ENCODE data around the gene KLF13.

The KLF13 gene

DNA sequence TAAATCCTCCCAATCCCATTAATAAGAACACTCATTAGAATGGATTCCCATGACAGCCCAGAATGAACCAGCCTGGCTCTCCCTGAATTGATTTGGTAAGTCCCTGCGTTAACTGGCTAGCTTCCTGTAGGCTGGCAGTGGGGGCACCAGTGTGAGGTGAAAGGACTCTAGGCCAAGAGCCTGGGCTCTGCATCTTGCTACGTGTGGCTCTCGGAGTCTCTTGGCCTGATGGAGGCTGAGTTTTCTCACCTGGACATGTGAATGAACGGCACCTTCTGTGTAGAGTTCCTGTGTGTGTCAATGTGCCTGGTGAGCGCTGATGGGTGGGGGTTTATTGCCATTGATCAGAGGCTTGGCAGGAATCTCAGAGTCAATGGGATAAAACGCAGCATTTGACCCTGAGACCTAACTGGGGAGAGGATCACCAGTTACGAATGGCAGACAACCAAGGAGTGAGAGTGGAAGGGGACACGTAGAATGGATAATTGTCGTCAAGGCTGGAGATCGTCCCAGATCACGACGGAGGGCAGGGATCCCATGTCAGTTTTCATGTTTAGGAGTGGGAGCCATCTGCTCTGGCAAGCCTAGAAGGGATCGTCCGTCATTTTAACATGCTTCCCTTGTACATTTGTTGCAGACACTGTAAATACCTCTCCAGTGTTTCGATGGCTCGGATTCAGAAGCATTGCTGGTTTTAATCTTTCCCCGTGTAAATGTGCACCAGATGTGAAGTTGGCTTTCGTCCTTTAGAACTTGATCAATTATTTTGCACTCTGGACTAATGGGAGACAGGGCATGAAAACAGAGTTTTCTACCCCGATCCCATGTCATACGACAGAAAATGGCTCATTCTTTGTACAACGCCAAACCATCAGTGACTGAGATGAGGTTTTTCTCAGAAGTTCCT lies 9.0 kb upstream of the KLF13 start:
- no peak for DNase-seq

DNA sequence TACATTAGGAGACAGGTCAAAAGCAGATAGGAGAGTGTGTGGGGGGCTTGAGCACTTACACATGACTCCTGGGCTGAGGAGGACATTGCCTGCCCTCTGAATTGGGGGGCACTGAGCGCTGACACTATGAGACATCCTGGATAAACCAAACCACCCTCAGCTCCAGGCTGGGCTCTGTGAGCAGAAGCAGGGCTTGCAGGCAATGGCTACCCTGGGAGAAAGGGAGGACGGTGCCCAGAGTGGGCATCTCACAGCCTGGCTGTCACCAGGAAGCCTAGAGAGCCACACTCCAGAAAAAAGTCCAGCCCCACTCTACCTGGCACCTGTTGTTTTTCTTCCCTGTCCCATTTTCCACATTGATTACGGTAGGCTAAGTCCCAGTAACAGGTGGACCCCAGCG lies 8.2 kb upstream of the KLF13 start:
- DNase-seq = no peak

DNA sequence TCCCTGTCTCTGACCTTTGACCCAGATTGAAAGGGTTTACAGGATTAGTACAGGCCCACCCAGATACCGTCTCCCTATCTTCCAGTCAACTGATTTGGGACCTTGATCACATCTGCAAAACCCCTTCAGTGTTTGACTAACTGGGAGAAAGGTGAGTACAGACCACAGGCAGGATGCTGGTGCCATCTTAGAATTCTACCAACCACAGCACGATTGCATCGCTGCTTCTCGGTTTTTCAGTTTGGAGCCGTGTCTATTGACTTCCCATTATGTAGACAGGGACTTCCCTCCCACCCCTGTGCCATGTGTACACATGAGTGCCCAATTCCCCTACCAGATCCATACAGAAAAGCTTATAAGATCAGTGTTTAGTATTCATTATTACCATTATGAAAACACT lies 6.6 kb upstream of the KLF13 start:
- DNase-seq = no peak

DNA sequence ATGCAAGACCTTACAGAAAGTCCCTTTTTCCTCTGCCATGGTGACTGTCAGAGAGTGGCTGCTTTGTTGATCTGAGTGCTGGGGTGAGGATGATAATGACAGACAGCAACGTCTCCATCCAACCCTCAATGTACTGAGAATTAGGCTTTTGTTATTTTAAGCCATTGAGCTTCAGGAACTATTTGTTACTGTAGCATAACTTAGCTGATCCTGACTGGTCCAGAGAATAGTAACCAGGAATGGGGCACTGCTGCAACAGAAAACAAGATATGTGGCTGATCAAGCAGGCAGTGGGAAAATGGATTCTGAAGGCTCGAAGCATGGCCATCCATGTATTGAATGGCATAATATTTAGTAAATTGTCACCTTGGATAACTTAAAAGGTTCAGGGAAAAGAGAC lies 5.2 kb upstream of the KLF13 start:
- DNase-seq = no peak

DNA sequence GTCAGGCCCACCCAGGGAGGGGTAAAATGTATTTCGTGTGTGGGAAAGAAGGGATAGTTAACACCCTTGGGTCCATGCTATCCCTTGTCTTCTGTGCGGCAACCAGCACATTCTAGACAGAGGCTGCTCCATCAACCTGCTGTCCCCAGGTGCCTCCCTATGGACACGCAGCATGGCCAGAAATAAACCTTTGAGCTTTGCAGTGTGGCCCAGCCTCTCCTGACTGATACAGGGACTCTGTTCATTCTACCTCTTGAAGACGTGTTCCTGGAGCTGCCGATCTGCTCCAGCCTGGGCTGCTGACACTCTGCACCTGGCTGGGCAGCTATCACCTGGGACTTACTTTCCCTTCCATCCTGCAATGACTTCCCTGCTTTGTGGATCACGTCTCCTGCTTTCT lies 4.1 kb upstream of the KLF13 start:
- no peak for DNase-seq

DNA sequence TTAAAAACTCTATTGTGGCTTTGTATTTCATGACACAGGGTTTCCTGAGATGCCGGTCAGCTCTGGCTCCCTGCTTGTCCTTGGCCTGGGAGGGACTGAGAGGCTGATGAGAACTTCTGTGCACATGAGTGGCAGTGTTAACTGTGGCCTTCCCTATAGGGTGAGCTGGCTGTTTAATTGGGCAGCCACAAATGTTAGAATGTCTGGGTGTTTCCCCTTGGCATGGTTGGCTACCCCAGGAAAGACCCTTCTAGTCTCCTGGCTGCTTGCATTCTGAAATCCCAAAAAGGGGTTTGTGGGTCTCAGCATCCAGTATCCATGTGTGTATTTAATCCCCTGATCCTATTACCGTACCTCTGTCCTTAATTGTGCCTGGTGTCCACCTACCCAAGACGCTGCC lies 3.0 kb upstream of the KLF13 start:
- no peak for DNase-seq

DNA sequence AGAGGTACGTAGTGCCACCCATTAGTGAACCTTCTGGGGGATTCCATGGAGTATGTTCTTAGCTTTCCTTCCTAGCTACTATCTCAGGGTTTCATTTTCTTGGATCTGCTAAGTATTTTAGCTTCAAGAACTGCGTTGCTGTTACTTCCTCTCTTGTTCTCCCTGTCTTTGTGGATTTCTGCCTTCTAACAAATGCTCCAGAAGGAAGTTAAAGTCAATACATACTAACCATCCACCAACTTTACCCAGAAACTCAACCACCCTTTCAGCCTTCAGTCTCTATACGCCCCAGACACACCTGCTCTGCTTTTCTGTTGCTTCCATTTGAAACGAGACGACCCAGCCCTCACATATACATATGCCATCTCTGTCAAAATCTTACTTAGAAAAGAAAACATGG lies 2.4 kb upstream of the KLF13 start:
- DNase-seq = no peak

DNA sequence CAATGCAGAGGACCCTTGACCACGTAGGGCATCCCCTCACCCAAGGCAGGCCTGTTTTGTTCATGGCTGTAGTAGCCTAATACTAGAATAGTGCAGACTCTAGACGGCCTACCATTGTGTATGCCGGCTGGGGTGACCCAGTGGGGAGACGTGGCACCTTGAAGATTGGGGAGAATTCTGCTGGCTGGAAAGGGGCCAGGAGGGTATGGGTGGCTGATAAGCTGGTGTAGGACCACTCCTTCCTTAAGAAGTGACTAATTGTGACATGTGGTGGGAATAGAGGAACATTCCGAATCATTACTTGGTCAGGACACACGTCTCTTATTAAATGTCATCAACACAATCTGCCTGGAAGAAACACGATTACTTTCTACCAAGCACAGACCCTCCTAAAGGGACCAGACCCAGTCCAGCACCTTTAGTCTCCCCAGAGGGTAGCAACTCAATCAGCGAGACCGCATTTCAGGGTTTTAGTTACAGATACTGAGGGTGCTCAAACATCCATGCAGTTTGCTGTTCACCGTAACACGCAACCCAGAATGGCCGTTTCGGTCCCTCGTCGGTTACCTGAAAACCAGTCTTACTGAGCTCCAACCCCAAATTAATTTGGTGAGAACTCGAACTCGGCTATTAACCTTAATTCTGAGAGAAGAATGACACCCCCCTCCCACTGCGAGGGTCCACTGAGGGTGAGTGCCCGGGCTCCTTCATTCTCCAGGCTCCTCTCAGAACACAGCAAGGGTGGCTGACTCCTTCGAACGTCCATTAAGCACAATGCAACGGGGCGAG lies 1.6 kb upstream of the KLF13 start:
- DNase-seq = no peak

DNA sequence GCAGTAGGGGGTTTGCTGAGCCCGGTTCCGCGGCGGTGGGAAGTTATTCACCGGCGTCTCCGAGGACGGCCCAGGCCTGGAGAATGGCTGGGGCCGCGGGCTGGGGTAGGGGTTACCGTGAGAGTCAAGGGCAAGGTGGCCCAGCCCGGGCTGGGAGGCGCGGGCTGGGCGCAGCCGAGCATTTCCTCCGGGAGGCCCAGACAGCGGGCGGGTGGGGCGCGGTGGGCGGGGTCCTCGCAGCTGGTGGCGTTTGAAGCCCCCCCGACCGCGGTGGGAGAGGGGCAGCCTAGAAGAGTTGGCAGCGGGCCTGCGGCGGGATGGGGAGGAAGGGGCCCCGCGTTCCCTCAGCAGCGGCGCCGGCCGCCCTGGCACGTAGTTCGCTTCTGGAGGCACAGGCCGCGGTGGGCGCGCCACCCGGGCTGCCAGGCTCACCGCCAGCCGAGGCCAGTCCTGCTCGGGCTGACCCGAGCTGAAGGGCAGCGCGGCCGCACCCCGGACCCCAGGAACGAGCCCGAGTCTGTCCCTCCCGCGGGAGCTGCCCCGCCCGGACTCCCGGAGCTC lies 960 bp upstream of the KLF13 start:
- no peak for DNase-seq

DNA sequence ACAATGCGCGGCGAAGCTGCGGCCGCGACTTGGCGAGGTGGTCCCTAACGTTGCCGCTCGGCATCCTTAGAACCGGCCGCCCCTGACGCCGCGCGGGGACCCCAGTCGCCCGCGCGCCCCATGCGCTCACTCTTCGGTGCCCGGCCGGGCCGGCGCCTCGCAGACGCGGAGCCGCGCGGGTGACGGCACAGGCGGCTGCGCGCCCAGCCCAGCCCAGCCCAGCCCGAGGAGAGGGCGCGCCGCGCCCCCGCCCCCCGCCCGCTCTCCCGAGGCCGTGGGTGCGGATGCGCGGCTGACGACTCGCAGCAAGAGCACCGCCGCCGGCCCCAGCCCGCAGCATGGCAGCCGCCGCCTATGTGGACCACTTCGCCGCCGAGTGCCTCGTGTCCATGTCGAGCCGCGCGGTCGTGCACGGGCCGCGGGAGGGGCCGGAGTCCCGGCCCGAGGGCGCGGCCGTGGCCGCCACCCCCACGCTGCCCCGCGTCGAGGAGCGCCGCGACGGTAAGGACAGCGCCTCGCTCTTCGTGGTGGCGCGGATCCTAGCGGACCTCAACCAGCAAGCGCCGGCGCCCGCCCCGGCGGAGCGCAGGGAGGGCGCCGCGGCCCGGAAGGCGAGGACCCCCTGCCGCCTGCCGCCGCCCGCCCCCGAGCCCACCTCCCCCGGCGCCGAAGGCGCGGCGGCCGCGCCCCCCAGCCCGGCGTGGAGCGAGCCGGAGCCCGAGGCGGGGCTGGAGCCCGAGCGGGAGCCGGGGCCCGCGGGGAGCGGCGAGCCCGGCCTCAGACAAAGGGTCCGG lies 437 bp downstream of the KLF13 start:
- no peak for DNase-seq

DNA sequence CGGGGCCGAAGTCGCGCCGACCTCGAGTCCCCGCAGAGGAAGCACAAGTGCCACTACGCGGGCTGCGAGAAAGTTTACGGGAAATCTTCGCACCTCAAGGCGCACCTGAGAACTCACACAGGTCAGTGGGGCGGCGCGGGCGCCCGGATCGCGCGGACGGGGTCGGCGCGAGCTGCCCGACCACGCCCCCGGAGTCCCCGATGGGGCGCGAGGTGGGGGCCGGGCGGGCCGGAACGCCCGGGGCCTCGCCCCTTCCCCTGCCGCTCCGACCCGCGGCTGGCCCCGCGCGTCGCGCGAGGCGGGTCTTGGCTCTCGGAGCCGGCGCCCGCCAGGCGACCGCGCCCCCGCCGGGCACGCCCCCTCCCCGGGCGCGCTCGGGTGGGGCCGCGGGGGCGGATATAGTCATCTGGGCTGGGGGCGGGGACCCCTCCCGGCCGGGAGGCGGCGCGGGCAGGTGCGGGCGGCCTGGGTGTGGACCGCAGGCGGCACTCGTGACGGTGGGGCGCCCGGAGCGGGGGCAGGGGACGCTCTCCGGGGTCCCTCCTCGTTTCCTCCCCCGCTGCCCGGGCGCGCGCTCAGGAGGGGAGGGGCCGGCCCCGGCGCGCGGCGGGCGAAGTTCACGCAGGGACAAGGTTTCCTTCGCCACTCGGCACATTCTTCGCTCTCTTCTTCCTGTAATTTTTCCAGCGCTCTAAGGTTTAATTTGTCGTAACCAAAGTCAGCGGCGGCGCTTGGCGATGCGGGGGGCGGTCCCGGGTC lies 1.2 kb downstream of the KLF13 start:
- no peak for DNase-seq

DNA sequence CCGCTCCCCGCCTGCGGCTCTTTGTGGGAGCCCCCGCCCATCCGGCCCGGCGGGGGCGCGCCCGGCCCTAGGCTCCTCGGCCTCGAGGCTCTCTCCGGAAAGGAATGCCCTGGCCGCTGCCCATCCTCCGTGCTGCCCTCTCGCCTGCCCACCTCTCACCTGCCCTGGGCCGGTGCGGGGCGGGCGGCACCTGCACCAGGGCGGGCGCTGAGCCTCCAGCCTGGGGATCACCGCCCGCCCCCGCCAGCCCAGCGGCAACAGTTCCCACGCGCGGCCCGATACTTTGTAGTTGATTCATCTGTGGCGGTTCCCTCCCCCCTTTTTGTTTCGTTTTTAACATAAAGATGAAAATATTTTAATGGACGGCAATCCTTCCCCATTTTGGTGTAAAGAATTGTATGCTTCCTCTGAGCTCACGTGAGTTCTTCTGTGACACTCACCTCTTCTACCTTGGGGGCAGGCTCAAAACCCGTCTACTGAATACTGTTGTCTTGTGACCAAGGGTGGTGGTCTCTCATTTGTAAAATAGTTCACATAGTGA lies 1.9 kb downstream of the KLF13 start:
- DNase-seq = no peak

DNA sequence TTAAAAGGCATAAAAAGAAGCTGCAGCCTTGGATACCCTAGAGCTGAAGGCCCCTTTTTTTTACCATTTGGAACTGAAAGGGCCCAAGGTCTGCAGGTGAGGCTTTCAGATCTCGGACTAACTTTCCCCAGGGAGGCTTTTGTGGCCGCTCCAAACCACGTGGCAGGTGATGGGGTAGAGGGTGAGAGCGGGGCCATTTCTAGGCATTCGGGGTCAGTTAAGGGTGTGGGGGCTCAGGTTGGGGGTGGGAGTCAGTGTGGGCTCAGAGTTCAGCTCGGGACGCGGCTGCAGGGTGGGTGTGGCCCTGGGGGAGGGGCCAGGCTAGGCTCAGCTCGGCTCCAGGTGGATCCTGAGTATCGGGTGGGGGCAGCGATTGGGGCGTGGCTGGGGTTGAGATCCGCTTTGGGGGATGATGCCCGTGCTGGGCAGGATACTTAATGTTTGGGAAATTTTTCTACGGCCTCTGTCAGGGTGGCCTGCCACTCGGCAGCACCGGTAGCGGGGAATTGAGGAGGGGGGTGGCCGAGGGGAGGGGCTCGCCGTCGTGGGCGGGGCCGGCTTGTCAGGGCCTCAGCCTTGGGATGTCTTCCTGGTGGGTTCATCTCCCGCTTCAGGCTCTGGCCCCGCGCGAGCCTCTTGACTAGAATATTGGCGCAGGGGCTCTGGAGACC lies 2.5 kb downstream of the KLF13 start:
- no peak for DNase-seq

DNA sequence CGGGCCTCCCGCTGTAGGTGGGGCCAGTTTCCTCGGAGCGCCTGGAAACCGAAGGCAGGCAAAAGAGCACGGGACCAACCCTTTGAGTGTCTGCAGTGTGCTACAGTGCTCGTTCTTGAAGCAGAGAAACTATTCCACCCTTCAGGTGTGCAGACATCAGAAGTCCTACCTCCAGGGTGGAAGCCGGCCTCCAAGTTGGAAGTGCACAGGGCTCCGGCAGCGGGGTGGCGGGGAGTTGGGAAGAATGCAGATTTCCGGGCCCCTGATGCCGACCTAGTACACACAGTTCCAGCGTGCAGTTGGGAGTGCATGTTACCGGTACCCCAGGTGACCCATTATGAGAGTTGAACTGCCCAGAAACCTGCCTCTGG lies 3.0 kb downstream of the KLF13 start:
- DNase-seq = no peak

DNA sequence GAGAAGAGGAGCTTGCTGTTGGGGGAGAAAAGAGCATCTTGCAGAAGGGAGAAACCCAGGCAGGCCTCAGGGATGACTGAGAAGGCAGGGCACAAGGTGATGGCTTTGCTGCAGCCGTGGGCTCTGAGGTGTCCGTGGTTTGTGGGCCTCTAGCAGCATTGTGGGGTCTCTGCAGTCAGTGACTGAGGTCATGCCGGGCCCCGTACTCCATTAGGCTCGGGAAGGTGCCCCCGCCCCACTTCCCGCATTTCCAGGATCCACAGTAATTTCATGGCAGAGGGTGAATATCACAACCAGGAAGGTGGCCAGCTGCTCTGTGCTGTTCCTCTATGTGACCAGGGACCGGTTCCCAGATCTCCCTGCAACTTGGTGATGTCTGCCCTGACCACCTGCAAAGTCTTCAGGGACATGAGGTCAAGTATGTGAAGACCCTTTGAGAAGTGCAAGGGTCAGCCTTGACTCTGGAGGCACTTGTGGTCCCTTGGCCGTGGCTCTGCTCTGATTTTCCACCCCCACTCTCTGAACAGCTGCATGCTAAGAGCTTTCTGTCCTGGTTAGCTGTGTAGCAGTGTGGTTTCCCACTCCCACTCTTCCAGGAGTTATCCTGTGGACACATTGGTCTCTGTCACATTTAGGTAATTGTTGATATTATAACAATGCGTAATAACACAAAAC lies 3.6 kb downstream of the KLF13 start:
- no peak for DNase-seq

DNA sequence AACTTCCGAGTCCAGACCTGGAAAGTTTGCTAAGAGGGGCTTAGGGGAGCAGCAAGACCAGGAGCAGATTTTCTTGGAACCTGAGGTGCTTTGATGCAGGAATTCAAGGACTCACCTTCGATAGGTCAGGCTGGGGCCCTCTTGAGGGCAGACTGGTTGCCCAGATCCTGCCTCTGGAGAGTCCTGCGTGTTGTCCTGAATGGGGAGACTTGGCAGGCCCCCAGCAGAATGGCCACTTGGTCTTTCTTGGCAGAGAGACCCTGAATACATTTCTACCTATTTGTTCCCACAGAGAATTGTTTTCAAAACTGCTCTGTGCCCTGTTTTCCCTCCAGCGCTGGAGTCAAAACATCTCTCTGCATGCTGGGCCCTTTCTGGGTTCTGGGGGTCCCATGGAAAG lies 4.2 kb downstream of the KLF13 start:
- DNase-seq = no peak

DNA sequence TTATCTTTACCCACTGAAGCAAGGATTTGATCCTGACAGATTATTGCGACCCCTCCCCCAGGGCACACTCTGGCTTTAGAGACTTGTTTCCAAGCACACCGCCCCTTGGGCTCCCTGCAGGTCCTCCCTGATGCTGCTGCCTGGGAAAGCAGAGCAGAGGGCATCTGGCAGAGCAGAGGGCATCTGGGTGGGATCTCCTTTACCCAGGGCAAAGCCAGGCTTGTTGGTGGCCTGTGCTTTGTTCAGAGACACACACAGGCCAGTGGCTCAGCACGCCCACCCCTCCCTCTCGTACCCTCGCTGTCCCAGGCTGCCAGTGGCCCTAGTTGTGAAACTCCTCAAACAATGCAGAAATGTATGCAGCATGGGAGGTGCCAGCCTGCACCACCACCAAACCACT lies 4.8 kb downstream of the KLF13 start:
- no peak for DNase-seq

DNA sequence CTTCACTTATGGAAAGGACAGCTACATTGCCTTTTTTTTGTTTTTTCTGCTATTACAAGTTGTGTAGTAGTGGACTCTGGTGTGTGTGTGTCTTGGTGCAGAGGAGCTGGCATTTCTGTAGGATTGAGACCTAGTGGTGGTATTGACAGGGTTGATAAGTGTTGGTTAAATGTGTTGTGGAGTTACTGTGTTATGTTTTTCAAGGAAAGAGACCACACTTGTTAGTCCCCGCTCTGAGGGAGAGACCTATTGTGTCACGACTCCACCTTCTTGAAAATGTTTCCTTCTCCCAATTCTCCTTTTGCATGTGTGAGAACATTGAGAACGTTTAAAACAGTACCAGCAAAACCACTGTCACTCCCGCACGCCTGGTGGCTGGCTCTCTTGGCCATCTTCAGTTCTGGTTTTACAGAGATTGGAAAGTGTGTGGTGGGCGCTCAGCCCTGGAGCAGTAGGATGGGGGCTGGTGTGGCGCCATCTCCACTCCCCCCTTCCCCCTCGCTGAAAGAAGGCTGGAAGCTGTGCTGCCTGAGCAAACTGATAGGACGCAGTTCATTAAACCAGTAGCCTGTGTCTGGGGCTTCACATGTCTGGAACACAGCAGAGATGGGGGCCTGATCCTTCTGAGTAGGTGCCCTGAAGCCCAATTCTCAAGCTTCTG lies 5.5 kb downstream of the KLF13 start:
- DNase-seq = no peak

DNA sequence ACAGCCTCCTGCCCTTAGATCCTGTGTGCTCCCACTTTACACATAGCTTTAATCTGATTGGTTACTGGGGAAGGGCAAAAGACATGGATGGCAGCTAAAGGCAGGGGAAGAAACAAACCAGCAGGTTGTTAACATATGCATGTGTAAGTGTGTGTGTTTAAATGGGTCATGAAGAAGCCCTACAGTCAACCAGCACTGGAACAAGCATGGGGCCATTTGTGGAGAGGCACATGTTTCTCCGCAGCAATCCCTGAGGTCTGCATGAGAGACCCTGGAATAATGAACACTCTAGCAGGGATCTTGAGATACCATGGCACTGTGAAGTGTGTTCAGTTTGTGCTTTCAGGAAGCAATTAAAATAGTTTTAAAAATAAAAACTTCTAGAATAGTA lies 6.0 kb downstream of the KLF13 start:
- no peak for DNase-seq

DNA sequence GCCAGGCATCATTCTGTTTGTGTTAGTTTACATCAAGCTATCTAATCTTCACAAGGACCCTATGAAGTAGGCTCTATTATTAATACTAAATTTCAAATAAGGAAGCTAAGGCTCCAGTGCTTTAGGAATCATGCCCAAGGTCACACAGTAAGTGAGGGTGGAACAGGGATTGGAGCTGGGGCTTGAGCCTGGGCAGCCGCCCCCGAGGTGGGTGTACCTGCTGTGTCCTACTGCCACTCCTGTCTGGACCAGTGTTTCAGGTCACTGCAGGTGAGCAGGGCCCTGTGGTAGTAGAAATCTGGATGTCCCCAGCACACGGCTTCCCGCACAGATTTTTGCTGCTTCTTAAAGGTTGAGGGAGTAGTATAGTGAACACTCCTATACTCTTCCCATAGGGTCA lies 6.5 kb downstream of the KLF13 start:
- DNase-seq = no peak

DNA sequence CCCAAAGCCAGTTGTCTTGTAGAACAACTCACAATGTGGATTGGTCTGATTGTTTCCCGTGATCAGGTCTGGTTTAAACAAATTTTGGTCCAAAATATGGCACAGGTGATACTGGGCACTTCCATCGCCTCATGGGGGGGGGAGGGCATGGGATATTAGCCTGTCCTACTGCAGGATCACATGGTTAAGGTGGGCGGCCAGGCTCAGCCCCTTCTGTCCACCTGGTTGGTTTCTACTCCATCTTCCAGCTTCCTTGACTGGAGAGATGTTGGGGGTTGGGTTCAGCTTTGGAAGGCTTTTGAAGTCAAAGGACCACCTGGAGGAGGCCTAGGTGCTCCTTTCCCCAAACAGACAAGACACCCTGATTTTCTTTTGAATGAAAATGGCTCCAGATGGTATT lies 7.2 kb downstream of the KLF13 start:
- DNase-seq = no peak

Measured in NCI-H1694 treated with DMSO at 0.1 percent for 48 hours (cell line).